SH-SY5Y (cell line): ENCODE data around the gene ORM2.

ENCODE experiments used
- GATA2 ChIP-seq: IDR thresholded peaks from 2 replicates; pipeline ENCODE4 v1.6.1; 2011; ENCODE audit warnings: mild to moderate bottlenecking, low read depth, low read length
- GATA3 ChIP-seq: IDR thresholded peaks from 2 replicates; pipeline ENCODE4 v1.6.1; 2011; ENCODE audit warnings: low read depth, mild to moderate bottlenecking, low read length, moderate library complexity

DNA sequence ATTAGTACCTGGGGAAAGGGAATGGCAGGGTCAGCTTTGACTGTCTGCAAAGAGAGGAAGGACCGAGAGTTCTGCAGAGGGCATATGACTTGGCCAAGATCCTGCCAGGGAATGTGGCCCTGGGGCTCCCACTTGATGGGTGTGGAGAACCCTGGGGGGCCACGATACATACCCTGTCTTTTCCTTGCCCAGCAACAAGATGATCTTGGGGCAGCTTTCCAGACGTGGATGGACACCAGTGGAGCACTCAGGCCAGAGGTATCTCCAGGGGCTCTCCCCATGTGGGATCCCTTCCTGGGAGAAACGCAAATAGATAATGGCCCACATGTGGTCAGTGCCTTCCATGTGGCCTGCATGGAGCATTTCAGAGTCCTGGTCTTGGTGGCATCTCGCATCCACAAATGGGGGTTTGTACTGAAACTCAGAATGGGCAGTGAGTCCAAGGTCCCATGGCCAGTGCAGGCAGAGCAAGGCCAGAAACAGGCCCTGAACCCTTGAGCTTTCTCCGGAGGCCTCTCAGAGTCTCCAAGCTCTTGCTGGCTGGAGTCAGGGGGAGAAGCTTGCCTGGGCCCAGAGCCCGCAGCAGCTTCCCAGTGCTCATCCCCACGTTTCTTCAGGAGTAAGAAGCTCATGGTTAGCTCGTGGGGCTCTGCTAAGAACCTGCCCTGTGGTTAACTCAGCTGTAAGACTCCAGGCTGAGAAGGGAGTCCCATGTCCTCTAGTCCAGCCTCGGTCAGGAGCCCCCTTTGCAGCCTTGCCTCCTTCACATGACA, 25.1 kb upstream of the ORM2 start:
- TF ChIP-seq GATA2 (no peak), GATA3 (no peak)
